ENCODE data around the gene RAB13. TPM values are rescaled to one million over a fixed set of nuclear protein-coding genes. Genes with fewer than 3 reads are reported as not detected.
A peak's percentile ranks its signal among the peaks of the same experiment; 100 is the strongest.

Gene RAB13
- total and polyA plus RNA-seq, 2 of the 13 experiments (the other 11 are each of a cell fraction or from before 2014, with no cell fraction given) = 15.9 to 24.7 TPM

- TF ChIP-seq, protein P1, sequence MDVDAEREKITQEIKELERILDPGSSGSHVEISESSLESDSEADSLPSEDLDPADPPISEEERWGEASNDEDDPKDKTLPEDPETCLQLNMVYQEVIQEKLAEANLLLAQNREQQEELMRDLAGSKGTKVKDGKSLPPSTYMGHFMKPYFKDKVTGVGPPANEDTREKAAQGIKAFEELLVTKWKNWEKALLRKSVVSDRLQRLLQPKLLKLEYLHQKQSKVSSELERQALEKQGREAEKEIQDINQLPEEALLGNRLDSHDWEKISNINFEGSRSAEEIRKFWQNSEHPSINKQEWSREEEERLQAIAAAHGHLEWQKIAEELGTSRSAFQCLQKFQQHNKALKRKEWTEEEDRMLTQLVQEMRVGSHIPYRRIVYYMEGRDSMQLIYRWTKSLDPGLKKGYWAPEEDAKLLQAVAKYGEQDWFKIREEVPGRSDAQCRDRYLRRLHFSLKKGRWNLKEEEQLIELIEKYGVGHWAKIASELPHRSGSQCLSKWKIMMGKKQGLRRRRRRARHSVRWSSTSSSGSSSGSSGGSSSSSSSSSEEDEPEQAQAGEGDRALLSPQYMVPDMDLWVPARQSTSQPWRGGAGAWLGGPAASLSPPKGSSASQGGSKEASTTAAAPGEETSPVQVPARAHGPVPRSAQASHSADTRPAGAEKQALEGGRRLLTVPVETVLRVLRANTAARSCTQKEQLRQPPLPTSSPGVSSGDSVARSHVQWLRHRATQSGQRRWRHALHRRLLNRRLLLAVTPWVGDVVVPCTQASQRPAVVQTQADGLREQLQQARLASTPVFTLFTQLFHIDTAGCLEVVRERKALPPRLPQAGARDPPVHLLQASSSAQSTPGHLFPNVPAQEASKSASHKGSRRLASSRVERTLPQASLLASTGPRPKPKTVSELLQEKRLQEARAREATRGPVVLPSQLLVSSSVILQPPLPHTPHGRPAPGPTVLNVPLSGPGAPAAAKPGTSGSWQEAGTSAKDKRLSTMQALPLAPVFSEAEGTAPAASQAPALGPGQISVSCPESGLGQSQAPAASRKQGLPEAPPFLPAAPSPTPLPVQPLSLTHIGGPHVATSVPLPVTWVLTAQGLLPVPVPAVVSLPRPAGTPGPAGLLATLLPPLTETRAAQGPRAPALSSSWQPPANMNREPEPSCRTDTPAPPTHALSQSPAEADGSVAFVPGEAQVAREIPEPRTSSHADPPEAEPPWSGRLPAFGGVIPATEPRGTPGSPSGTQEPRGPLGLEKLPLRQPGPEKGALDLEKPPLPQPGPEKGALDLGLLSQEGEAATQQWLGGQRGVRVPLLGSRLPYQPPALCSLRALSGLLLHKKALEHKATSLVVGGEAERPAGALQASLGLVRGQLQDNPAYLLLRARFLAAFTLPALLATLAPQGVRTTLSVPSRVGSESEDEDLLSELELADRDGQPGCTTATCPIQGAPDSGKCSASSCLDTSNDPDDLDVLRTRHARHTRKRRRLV (CRISPR knock-in tag; IDR thresholded peaks at IDR 0.05) = no peak
- TF ChIP-seq CREM (IDR thresholded peaks at IDR 0.05) (peak; percentile 31; the same call in 1 of the 2 replicates), CREM (CRISPR knock-in tag; IDR thresholded peaks at IDR 0.05) (no peak), ZNF841 (CRISPR knock-in tag; IDR thresholded peaks at IDR 0.05; ENCODE audit: borderline replicate concordance) (no peak), POLR2G (IDR thresholded peaks at IDR 0.05; ENCODE audit: low read depth, low read length) (0 out of 2 replicates have a peak, but pooled peaks have one; percentile 17), NKX3-1 (CRISPR knock-in tag; IDR thresholded peaks at IDR 0.05) (no peak), RARA (CRISPR knock-in tag; IDR thresholded peaks at IDR 0.05) (peak; percentile 42; the same call in 1 of the 2 replicates), THAP11 (CRISPR knock-in tag; IDR thresholded peaks at IDR 0.05) (peak; percentile 80), HNRNPK (IDR thresholded peaks at IDR 0.05; ENCODE audit: low read depth, low read length, poor library complexity, severe bottlenecking) (no peak), RORA (CRISPR knock-in tag; IDR thresholded peaks at IDR 0.05) (no peak), ZNF776 (CRISPR knock-in tag; IDR thresholded peaks at IDR 0.05) (no peak), ZNF660 (CRISPR knock-in tag; IDR thresholded peaks at IDR 0.05; ENCODE audit: borderline replicate concordance, low read depth) (no peak), SIN3A (IDR thresholded peaks at IDR 0.05; ENCODE audit: borderline replicate concordance, low read depth, low read length) (peak; percentile 78; the same call in 1 of the 2 replicates), ZNF878 (CRISPR knock-in tag; IDR thresholded peaks at IDR 0.05) (no peak), ZNF644 (CRISPR knock-in tag; IDR thresholded peaks at IDR 0.05; ENCODE audit: low read depth) (peak; percentile 98), MED1 (CRISPR knock-in tag; IDR thresholded peaks at IDR 0.05) (peak; percentile 28; the same call in 1 of the 2 replicates), MYNN (CRISPR knock-in tag; IDR thresholded peaks at IDR 0.05; ENCODE audit: low read depth) (no peak)
- TF ChIP-seq, protein P2, sequence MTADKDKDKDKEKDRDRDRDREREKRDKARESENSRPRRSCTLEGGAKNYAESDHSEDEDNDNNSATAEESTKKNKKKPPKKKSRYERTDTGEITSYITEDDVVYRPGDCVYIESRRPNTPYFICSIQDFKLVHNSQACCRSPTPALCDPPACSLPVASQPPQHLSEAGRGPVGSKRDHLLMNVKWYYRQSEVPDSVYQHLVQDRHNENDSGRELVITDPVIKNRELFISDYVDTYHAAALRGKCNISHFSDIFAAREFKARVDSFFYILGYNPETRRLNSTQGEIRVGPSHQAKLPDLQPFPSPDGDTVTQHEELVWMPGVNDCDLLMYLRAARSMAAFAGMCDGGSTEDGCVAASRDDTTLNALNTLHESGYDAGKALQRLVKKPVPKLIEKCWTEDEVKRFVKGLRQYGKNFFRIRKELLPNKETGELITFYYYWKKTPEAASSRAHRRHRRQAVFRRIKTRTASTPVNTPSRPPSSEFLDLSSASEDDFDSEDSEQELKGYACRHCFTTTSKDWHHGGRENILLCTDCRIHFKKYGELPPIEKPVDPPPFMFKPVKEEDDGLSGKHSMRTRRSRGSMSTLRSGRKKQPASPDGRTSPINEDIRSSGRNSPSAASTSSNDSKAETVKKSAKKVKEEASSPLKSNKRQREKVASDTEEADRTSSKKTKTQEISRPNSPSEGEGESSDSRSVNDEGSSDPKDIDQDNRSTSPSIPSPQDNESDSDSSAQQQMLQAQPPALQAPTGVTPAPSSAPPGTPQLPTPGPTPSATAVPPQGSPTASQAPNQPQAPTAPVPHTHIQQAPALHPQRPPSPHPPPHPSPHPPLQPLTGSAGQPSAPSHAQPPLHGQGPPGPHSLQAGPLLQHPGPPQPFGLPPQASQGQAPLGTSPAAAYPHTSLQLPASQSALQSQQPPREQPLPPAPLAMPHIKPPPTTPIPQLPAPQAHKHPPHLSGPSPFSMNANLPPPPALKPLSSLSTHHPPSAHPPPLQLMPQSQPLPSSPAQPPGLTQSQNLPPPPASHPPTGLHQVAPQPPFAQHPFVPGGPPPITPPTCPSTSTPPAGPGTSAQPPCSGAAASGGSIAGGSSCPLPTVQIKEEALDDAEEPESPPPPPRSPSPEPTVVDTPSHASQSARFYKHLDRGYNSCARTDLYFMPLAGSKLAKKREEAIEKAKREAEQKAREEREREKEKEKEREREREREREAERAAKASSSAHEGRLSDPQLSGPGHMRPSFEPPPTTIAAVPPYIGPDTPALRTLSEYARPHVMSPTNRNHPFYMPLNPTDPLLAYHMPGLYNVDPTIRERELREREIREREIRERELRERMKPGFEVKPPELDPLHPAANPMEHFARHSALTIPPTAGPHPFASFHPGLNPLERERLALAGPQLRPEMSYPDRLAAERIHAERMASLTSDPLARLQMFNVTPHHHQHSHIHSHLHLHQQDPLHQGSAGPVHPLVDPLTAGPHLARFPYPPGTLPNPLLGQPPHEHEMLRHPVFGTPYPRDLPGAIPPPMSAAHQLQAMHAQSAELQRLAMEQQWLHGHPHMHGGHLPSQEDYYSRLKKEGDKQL (CRISPR knock-in tag; IDR thresholded peaks at IDR 0.05; ENCODE audit: low read depth) = 0 out of 2 replicates have a peak, but pooled peaks have one; percentile 22
These were observed 32.2 kb downstream of the RAB13 start (continued) for GRCh38 chr1:153953859-153954365.
